Gastrocnemius medialis (tissue), 4 donors: ENCODE data around the gene LRMDA.
"Not testable (repeated sequence)": the region's sequence is repeated elsewhere in the genome, so short reads cannot be mapped to it uniquely, and the experiment has no call there.

ENCODE experiments used
- CTCF ChIP-seq, 5 experiments: fragments of 450-650 bp in 3 of 5; fragments of 200-600 bp in 2 of 5; sonication (generic) in 2 of 5; IDR thresholded peaks in 4 of 5; conservative IDR thresholded peaks in 1 of 5; 1 replicate in 4 of 5; 2 replicates in 1 of 5; pipeline ENCODE4 v1.5.1; 2016 to 2019; ENCODE audit warnings: antibody characterized with exemption in 5 of 5, mild to moderate bottlenecking in 3 of 5, moderate library complexity in 3 of 5
- POLR2A ChIP-seq, 2 donors: fragments of 450-650 bp; IDR thresholded peaks; one replicate each; pipeline ENCODE4 v1.6.1; 2017; ENCODE audit warnings: antibody characterized with exemption in 2 of 2, mild to moderate bottlenecking in 2 of 2, moderate library complexity in 2 of 2

- TF ChIP-seq CTCF (IDR thresholded peaks at IDR 0.05 in 4 of 5, conservative IDR thresholded peaks at IDR 0.05 in 1 of 5); POLR2A (IDR thresholded peaks at IDR 0.05): not testable (repeated sequence)
These were observed 87.8 kb downstream of the LRMDA start for GRCh38 chr10:75519213-75519612.
